HepG2 (cell line): ENCODE data around the gene KCTD21. TPM values are rescaled to one million over a fixed set of nuclear protein-coding genes. Genes with fewer than 3 reads are reported as not detected.

Experiments
- ASH2L ChIP-seq: fragments of 300-600, 200-600 bp; sonication (generic); IDR thresholded peaks from 2 replicates; pipeline ENCODE4 v1.7.0; 2017; ENCODE audit warnings: low read depth, mild to moderate bottlenecking, moderate library complexity, mixed read lengths, low read length; ENCODE audit not compliant: insufficient read length
- CREB1 ChIP-seq, 2 experiments: fragments of 450-650 bp in 1 of 2; IDR thresholded peaks; 2 replicates each; pipeline ENCODE4 v1.6.1; 2016 to 2017; ENCODE audit warnings: control low read depth in 1 of 2, mild to moderate bottlenecking in 1 of 2, missing compliant biosample characterization in 1 of 2, missing genetic modification characterization in 1 of 2
- DPF2 ChIP-seq: sonication (generic); formaldehyde crosslinking; IDR thresholded peaks from 2 replicates; pipeline ENCODE4 v1.4.0; 2020; ENCODE audit warnings: mild to moderate bottlenecking, low read depth, missing genetic modification reagents, borderline replicate concordance
- ELF4 ChIP-seq: sonication (generic); formaldehyde crosslinking; IDR thresholded peaks from 2 replicates; pipeline ENCODE4 v1.5.0; 2020; ENCODE audit warnings: missing genetic modification reagents, mild to moderate bottlenecking, moderate library complexity, borderline replicate concordance
- KDM1A ChIP-seq: IDR thresholded peaks from 2 replicates; pipeline ENCODE4 v1.6.1; 2016; ENCODE audit warnings: missing compliant biosample characterization
- KDM2A ChIP-seq: sonication (generic); formaldehyde crosslinking; IDR thresholded peaks from 2 replicates; pipeline ENCODE4 v1.4.0; 2020; ENCODE audit warnings: low read depth, missing genetic modification reagents, borderline replicate concordance
- MATR3 ChIP-seq: sonication (generic); formaldehyde crosslinking; IDR thresholded peaks from 2 replicates; pipeline ENCODE4 v1.4.0; 2020; ENCODE audit warnings: missing genetic modification reagents
- NFYB ChIP-seq: sonication (generic); formaldehyde crosslinking; IDR thresholded peaks from 2 replicates; pipeline ENCODE4 v1.4.0; 2020; ENCODE audit warnings: missing genetic modification reagents
- PLRG1 ChIP-seq: fragments of 450-650 bp; conservative IDR thresholded peaks from 2 replicates; pipeline ENCODE4 v1.6.1; 2016
- SOX13 ChIP-seq, 3 experiments: fragments of 450-650 bp in 1 of 3; sonication (generic) in 1 of 3; formaldehyde crosslinking in 1 of 3; IDR thresholded peaks in 2 of 3; conservative IDR thresholded peaks in 1 of 3; 2 replicates each; pipeline versions ENCODE4 v1.5.0 to v1.6.1; 2016 to 2020; ENCODE audit warnings: antibody characterized with exemption in 1 of 3, mild to moderate bottlenecking in 1 of 3, missing compliant biosample characterization in 1 of 3, missing genetic modification reagents in 1 of 3, moderate library complexity in 1 of 3
- TAF1 ChIP-seq: sonication (generic); formaldehyde crosslinking; IDR thresholded peaks from 2 replicates; pipeline ENCODE4 v1.4.0; 2020; ENCODE audit warnings: missing genetic modification reagents
- TBL1XR1 ChIP-seq: fragments of 150-350 bp; IDR thresholded peaks from 2 replicates; pipeline ENCODE4 v1.6.1; 2014; ENCODE audit warnings: borderline replicate concordance, low read length; ENCODE audit not compliant: partially characterized antibody
- TBX2 ChIP-seq: sonication (generic); formaldehyde crosslinking; IDR thresholded peaks from 2 replicates; pipeline ENCODE4 v1.5.0; 2020; ENCODE audit warnings: missing genetic modification reagents, mild to moderate bottlenecking, borderline replicate concordance
- TEAD2 ChIP-seq: sonication (generic); formaldehyde crosslinking; IDR thresholded peaks from 2 replicates; pipeline ENCODE4 v1.9.0; 2021; ENCODE audit warnings: missing genetic modification reagents
- TGIF2 ChIP-seq: IDR thresholded peaks from 2 replicates; pipeline ENCODE4 v1.6.1; 2016; ENCODE audit warnings: control low read depth, missing compliant biosample characterization
- ZKSCAN1 ChIP-seq: fragments of 150-350 bp; IDR thresholded peaks from 2 replicates; pipeline ENCODE4 v1.6.1; 2014; ENCODE audit warnings: low read length
- ZNF143 ChIP-seq: sonication (generic); formaldehyde crosslinking; IDR thresholded peaks from 2 replicates; pipeline ENCODE4 v1.4.0; 2020; ENCODE audit warnings: missing genetic modification reagents
- ZNF280D ChIP-seq: sonication (generic); formaldehyde crosslinking; IDR thresholded peaks from 2 replicates; pipeline ENCODE4 v1.5.1; 2020; ENCODE audit warnings: mild to moderate bottlenecking, missing genetic modification reagents
- ZNF343 ChIP-seq: sonication (generic); formaldehyde crosslinking; IDR thresholded peaks from 2 replicates; pipeline ENCODE4 v1.4.0; 2020; ENCODE audit warnings: mild to moderate bottlenecking, missing genetic modification reagents
- ZNF383 ChIP-seq: sonication (generic); formaldehyde crosslinking; IDR thresholded peaks from 2 replicates; pipeline ENCODE4 v1.4.0; 2020; ENCODE audit warnings: missing genetic modification reagents, mild to moderate bottlenecking, borderline replicate concordance
- ZNF496 ChIP-seq: sonication (generic); formaldehyde crosslinking; IDR thresholded peaks from 2 replicates; pipeline ENCODE4 v1.8.1; 2023; ENCODE audit warnings: mild to moderate bottlenecking, moderate library complexity, missing genetic modification reagents; ENCODE audit not compliant: insufficient replicate concordance
- ZNF501 ChIP-seq: sonication (generic); formaldehyde crosslinking; IDR thresholded peaks from 2 replicates; pipeline ENCODE4 v1.5.1; 2020; ENCODE audit warnings: mild to moderate bottlenecking, moderate library complexity, missing genetic modification reagents
- ZNF598 ChIP-seq: sonication (generic); formaldehyde crosslinking; IDR thresholded peaks from 2 replicates; pipeline ENCODE4 v1.5.1; 2020; ENCODE audit warnings: mild to moderate bottlenecking, missing genetic modification reagents, borderline replicate concordance
- ZNF709 ChIP-seq: sonication (generic); formaldehyde crosslinking; IDR thresholded peaks from 2 replicates; pipeline ENCODE4 v1.5.0; 2020; ENCODE audit warnings: mild to moderate bottlenecking, missing genetic modification reagents
- ZNF784 ChIP-seq: sonication (generic); formaldehyde crosslinking; IDR thresholded peaks from 2 replicates; pipeline ENCODE4 v1.5.1; 2020; ENCODE audit warnings: missing genetic modification reagents, mild to moderate bottlenecking, borderline replicate concordance
- ZNF816 ChIP-seq: sonication (generic); formaldehyde crosslinking; IDR thresholded peaks from 2 replicates; pipeline ENCODE4 v1.8.0; 2022; ENCODE audit warnings: missing genetic modification reagents, mild to moderate bottlenecking, borderline replicate concordance
- polyA plus RNA-seq, 8 experiments: library from polyadenylated mRNA; depleted of rRNA in 3 of 8; stranded (reverse) in 7 of 8; unstranded in 1 of 8; fragments of >200 nt; fragmentation: Illumina TruSeq in 4 of 8; extraction: Trizol in 4 of 8; gene quantifications; 2 replicates each; pipeline versions ENCODE4 v1.2.1 to v1.2.3, GENCODE V29; 2011 to 2016; ENCODE audit warnings: low read depth in 4 of 8, missing spikeins in 1 of 8, mixed read lengths in 1 of 8; ENCODE audit not compliant: insufficient read depth in 1 of 8
- total RNA-seq, 5 experiments: library from RNA; depleted of rRNA; stranded (reverse); fragments of >200 nt; fragmentation: Illumina TruSeq; extraction: Trizol; gene quantifications; 2 replicates each; pipeline ENCODE4 v1.2.3, GENCODE V29; 2016; ENCODE audit warnings: low read depth in 1 of 5

KCTD21 gene
- total and polyA plus RNA-seq, 2 of the 13 experiments (the other 11 are each of a cell fraction or from before 2014, with no cell fraction given), result 3.1 to 13.5 TPM

- TF ChIP-seq ZNF816 (CRISPR knock-in tag) (peak; percentile 70; the same call in 1 of the 2 replicates), DPF2 (0 out of 2 replicates have a peak, but pooled peaks have one; percentile 15), PLRG1 (no peak), ZNF343 (peak; percentile 61; the same call in 1 of the 2 replicates), MATR3 (CRISPR knock-in tag) (no peak), ASH2L (peak; percentile 93), CREB1 (IDR thresholded peaks at IDR 0.05) (peak; percentile 75), CREB1 (CRISPR knock-in tag; IDR thresholded peaks at IDR 0.05) (peak; percentile 72; the same call in 1 of the 2 replicates), TEAD2 (CRISPR knock-in tag) (no peak), TAF1 (CRISPR knock-in tag) (peak; percentile 82), NFYB (CRISPR knock-in tag) (peak; percentile 31; the same call in 1 of the 2 replicates), TBX2 (peak; percentile 71), KDM2A (CRISPR knock-in tag) (peak; percentile 58), SOX13 (IDR thresholded peaks at IDR 0.05) (no peak), SOX13 (CRISPR knock-in tag; conservative IDR thresholded peaks at IDR 0.05 in 1 of 2, IDR thresholded peaks at IDR 0.05 in 1 of 2) (peak in 1 of 2 experiments; percentile 21; a peak in 1 of 4 replicates), TBL1XR1 (peak; percentile 69), ZNF598 (CRISPR knock-in tag) (0 out of 2 replicates have a peak, but pooled peaks have one; percentile 66), ZNF709 (peak; percentile 51; the same call in 1 of the 2 replicates), ZNF383 (CRISPR knock-in tag) (no peak), ZNF496 (no peak), TGIF2 (CRISPR knock-in tag) (no peak), ZNF143 (CRISPR knock-in tag) (peak; percentile 98), ZNF784 (CRISPR knock-in tag) (peak; percentile 75; the same call in 1 of the 2 replicates), ZNF280D (peak; percentile 92), KDM1A (CRISPR knock-in tag) (peak; percentile 99), ZKSCAN1 (no peak), ELF4 (CRISPR knock-in tag) (no peak), ZNF501 (peak; percentile 93)
Measured at GRCh38 chr11:78188286-78189173, at the start of gene KCTD21, which contains the start of gene USP35 (continued).
